ENCODE measurements around the gene SLC29A2.

SLC29A2 gene

DNA sequence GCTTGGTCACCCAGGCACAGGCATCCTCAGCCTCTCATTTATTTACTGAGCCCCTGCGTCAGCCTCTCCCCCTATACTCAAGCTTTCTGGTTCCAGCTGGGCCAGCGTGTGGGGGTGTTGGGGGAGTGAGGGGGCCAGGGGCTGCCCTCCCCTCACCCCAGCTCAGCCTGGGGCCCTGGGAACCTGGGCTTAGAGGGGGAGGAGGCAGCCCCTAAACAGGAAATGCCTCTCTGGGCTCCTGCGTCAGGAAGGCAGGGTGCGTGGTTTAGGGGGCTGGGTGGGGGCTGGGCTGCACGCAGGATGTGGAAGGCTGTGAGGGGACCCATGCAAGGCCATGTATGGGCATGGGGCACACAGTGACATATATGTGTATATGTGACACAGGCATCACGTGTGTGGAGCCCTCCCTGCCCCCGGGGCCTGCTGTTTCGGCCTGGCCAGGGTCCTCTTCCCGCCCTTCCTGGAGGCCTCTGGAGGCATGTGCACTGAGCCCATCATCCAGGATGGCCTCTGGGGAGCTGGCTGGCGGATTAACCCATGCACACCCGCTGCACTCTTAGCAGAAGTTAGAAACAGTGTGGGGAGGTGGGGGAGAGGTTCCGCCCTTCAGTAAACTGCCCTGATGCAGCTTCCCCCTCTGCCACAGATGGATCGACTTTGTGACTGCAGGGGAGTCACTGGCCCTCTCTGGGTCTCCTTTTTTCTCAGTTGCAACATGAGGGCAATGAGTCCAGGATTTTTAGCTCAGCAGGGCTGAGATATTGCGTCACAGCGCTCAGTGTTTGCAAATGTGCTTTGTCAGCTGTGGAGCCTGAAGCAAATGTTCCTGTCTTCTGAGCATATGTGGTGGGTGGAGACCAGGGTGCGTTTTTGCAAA lies 53.6 kb downstream of the SLC29A2 start:
- DNase-seq: peak; percentile 66

DNA sequence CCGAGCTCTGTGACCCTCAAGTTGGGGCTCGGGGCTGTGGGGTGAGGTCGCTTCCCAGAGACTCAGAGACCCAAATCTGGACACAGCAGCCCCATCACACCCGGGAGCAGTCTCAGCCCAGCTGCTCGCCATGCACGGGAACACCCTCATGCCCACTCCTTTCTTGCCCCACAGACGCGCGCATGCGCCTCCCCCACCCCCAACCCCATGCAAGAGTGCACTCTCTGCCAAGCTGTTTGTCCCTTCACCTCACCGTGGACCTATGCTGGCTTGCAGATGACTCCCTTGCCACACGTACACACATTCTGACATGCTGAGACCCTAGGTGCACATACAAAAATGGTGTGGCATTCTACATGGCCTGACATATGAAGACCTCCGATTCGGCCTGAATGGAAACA lies 54.2 kb downstream of the SLC29A2 start:
- no peak for DNase-seq

- DNase-seq: no peak
These were observed 54.7 kb downstream of the SLC29A2 start, which contains the start of gene CD248 for GRCh38 chr11:66316849-66317251. Gene CD248 (minus strand): TSS chr11:66317044. CDS start chr11:66317027, 17 bp downstream.

DNA sequence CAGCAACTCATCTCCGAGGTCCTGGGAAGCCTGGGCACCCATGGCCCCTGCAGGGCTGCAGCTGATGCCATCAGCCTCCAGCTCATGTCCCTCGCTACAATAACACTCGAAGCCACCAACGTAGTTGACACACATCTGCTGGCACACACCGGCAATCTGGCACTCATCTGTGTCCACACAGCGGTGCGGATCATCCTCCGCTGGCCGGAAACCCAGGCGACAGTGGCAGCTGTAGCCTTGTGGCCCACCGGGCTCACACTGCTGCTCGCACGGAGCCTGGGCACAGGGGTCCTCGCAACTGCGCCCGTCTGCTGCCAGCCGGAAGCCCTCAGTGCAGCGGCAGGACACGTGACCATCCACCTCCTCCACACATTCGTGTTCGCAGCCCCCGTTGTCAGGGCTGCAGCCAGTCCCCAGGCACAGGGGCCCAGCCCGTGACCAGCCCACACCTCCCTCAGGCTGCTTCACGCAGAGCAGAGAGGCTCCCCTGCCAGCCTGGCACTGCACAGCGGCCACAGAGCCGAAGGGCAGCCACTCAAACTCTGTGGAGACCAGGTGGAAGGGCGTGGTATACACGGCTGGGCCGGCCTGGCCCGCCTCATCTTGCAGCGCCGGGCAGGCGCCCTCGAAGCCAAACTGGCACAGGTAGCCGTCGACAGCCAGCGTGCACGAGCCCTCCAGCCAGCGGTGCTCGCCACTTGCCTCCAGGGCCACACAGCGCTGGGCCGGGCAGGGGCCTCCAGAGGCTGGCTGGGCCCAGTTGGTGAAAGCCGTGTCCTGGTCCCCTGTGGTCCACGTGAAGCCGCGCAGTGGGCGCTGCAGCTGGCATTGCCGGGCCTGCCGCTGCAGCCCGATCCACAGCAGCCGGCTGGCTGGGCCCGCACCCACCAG lies 55.4 kb downstream of the SLC29A2 start:
- DNase-seq: no peak

- no peak for DNase-seq
These were observed 56.1 kb downstream of the SLC29A2 start for GRCh38 chr11:66315498-66315885.

GRCh38 chr11:66314561-66315497 lies 56.7 kb downstream of the SLC29A2 start:
- no peak for DNase-seq

DNA sequence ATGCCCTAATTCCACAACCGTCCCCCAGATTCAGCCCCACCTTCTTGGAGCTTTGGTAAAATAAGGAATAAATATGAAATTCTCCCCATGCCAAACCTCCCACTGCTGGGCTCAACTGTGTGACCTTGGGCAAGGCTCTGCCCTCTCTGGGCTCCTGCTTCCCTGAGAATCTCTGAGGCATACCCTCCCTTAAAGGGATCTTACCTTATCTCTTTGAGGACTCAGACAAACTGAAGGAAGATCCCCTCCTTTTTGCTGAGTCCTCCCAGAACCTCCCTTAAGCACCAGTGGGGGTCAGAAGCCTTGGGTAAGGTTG lies 57.4 kb downstream of the SLC29A2 start:
- no peak for DNase-seq

GRCh38 chr11:66313321-66314185 lies 58.0 kb downstream of the SLC29A2 start:
- no peak for DNase-seq

GRCh38 chr11:66312549-66313320 lies 58.8 kb downstream of the SLC29A2 start:
- DNase-seq: peak; percentile 96

Measured in activated gamma-delta T cell (primary cell).